Mesendoderm (in vitro differentiated cells): ENCODE data around the gene DNAI7.

ENCODE experiments used
- DNase-seq: peaks from one replicate; pipeline ENCODE4 v3.0.0; 2013
- H2AK5ac ChIP-seq: 2 replicates; pipeline ENCODE4 v1.6.1; 2013; ENCODE audit warnings: low read length, inconsistent platforms
- H2BK120ac ChIP-seq: 2 replicates; pipeline ENCODE4 v1.6.1; 2013; ENCODE audit warnings: low read depth, mild to moderate bottlenecking, low read length, moderate library complexity, mixed read lengths
- H2BK15ac ChIP-seq: replicated peaks from 2 replicates; pipeline ENCODE4 v1.6.1; 2013; ENCODE audit warnings: low read depth, mild to moderate bottlenecking, moderate library complexity
- H2BK5ac ChIP-seq: 2 replicates; pipeline ENCODE4 v1.6.1; 2013; ENCODE audit warnings: low read length, inconsistent platforms
- H3K18ac ChIP-seq: 2 replicates; pipeline ENCODE4 v1.6.1; 2013; ENCODE audit warnings: mild to moderate bottlenecking, low read length, mixed read lengths
- H3K23ac ChIP-seq: one replicate; pipeline ENCODE4 v1.6.1; 2013; ENCODE audit warnings: low read length
- H3K27ac ChIP-seq: 2 replicates; pipeline ENCODE4 v1.5.1; 2013; ENCODE audit warnings: low read depth, mild to moderate bottlenecking, inconsistent platforms, low read length, moderate library complexity
- H3K27me3 ChIP-seq: 2 replicates; pipeline ENCODE4 v1.6.1; 2013; ENCODE audit warnings: low read length, control low read depth, mild to moderate bottlenecking, inconsistent platforms; ENCODE audit not compliant: insufficient read depth, poor library complexity
- H3K36me3 ChIP-seq: 2 replicates; pipeline ENCODE4 v1.6.1; 2013; ENCODE audit warnings: low read length, inconsistent platforms; ENCODE audit not compliant: control insufficient read depth, insufficient read depth
- H3K4ac ChIP-seq: one replicate; pipeline ENCODE4 v1.6.1; 2013; ENCODE audit warnings: low read depth, mild to moderate bottlenecking, low read length, moderate library complexity
- H3K4me1 ChIP-seq: 2 replicates; pipeline ENCODE4 v1.6.1; 2013; ENCODE audit warnings: low read depth, low read length, inconsistent platforms; ENCODE audit not compliant: control insufficient read depth
- H3K4me2 ChIP-seq: 2 replicates; pipeline ENCODE4 v1.6.1; 2013; ENCODE audit warnings: low read length
- H3K4me3 ChIP-seq: 2 replicates; pipeline ENCODE4 v1.5.1; 2013; ENCODE audit warnings: mild to moderate bottlenecking, low read length
- H3K56ac ChIP-seq: one replicate; pipeline ENCODE4 v1.6.1; 2013; ENCODE audit warnings: low read length
- H3K79me1 ChIP-seq: 2 replicates; pipeline ENCODE4 v1.6.1; 2013; ENCODE audit warnings: low read length, inconsistent platforms
- H3K79me2 ChIP-seq: 2 replicates; pipeline ENCODE4 v1.6.1; 2013; ENCODE audit warnings: mild to moderate bottlenecking, low read length; ENCODE audit not compliant: control insufficient read depth, insufficient read depth
- H3K9ac ChIP-seq: 2 replicates; pipeline ENCODE4 v1.6.1; 2013; ENCODE audit warnings: low read length, inconsistent platforms
- H4K5ac ChIP-seq: one replicate; pipeline ENCODE4 v1.6.1; 2013; ENCODE audit warnings: low read length
- H4K8ac ChIP-seq: one replicate; pipeline ENCODE4 v1.6.1; 2013; ENCODE audit warnings: low read depth, mild to moderate bottlenecking, control low read depth, low read length, moderate library complexity
- WGBS: extraction: QIAGEN DNeasy Blood & Tissue Kit; methylation state at CpG from one replicate; pipeline ENCODE4 v1.1.7; 2013; ENCODE audit warnings: low lambda C conversion rate, missing lambda C conversion rate; ENCODE audit not compliant: insufficient coverage; ENCODE audit errors: extremely low coverage; 5-methylcytosine and 5-hydroxymethylcytosine counted together

DNAI7 gene

DNA sequence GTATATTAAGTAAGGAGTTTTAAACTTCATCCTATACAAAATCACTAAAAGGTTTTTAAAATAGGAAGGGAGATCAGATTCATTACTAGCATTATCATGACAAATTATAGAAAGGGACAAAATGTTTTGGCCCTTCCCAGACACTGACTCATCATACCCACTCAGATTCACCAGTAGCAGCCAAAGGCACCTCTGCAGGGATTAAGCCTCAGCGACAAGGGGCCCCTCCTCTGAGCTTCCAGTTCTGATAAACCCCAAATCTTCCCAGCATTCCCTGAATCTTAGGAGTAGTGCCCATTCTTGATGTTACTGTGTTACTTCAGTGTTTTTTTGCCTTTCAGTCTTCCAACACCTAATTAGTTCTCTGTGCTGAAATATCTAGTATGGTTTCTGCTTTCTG lies 41.2 kb upstream of the DNAI7 start:
- H3K27ac ChIP-seq, result no peak overlapping the region
- H2BK15ac ChIP-seq, result no peak overlapping the region
- no peak for DNase-seq
- no peak overlapping the region for H3K4me3 ChIP-seq
- H4K8ac ChIP-seq, result no peak overlapping the region
- no peak overlapping the region for H3K23ac ChIP-seq
- H3K79me1 ChIP-seq, result peaks cover 12% of the 10 kb centered on the region
- H2AK5ac ChIP-seq, result no peak overlapping the region
- no peaks in the 10 kb centered on the region for H3K27me3 ChIP-seq
- no CpG with 5 or more reads among the region's 1 CpG for WGBS
- no peak overlapping the region for H3K4me2 ChIP-seq
- no peaks in the 10 kb centered on the region for H3K36me3 ChIP-seq
- H3K4me1 ChIP-seq, result no peaks in the 10 kb centered on the region
- peaks cover 7% of the 10 kb centered on the region for H3K79me2 ChIP-seq
- H3K56ac ChIP-seq, result no peak overlapping the region
- no peak overlapping the region for H3K9ac ChIP-seq
- H3K4ac ChIP-seq, result no peak overlapping the region
- H2BK5ac ChIP-seq, result no peak overlapping the region
- H4K5ac ChIP-seq, result no peak overlapping the region
- no peak overlapping the region for H3K18ac ChIP-seq
- H2BK120ac ChIP-seq, result no peak overlapping the region

DNA sequence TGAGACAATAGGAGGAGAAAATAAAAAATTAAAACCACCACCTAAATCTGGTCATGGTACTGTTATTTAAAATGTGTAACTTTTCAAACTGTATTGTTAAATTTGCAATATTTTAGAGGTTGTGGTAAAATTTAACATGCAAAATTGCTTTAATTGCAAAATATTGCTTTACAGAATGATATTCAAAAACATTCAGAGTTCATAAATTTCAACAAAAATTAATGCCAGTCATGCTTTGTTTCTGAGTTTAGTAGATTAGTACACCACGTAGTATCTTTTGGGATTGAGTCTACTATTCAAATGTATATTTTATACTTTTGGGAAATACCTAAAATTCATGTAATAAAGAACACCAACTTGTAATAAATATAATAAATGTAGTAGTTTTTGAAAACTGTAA lies 18.4 kb upstream of the DNAI7 start:
- H2BK15ac ChIP-seq, result no peak overlapping the region
- no peak overlapping the region for H4K8ac ChIP-seq
- H3K4me2 ChIP-seq, result no peak overlapping the region
- no peak overlapping the region for H3K4me3 ChIP-seq
- H3K27me3 ChIP-seq, result no peaks in the 10 kb centered on the region
- H3K23ac ChIP-seq, result no peak overlapping the region
- H3K4ac ChIP-seq, result no peak overlapping the region
- no peak overlapping the region for H4K5ac ChIP-seq
- H3K18ac ChIP-seq, result no peak overlapping the region
- no peak overlapping the region for H3K27ac ChIP-seq
- H3K79me2 ChIP-seq, result no peaks in the 10 kb centered on the region
- H3K36me3 ChIP-seq, result no peaks in the 10 kb centered on the region
- no peak overlapping the region for H2BK120ac ChIP-seq
- no peak overlapping the region for H3K56ac ChIP-seq
- H2AK5ac ChIP-seq, result no peak overlapping the region
- H3K9ac ChIP-seq, result no peak overlapping the region
- H3K79me1 ChIP-seq, result no peaks in the 10 kb centered on the region
- H3K4me1 ChIP-seq, result no peaks in the 10 kb centered on the region
- no peak overlapping the region for H2BK5ac ChIP-seq
- no peak for DNase-seq
- no CpG with 5 or more reads among the region's 1 CpG for WGBS

DNA sequence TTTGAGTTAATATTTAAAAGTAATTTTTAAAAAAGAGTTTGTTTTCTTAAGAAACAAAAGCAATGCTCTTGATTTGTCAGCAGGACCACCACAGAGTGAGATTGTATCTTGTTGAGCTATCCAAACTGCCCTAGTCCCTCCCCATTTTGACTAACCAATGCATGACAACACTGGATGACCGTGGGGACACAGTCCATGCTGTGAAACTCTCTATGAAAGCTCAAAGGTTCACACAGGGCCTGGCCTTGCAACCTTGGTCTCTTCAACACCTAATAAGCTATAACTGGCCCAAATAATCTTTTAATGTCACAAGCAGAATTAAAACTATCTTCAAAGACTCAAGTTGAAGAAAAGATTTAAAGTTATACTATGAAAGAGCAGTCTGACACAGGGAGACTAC lies 13.6 kb upstream of the DNAI7 start:
- Histone ChIP-seq H3K27ac (no peak overlapping the region), H3K18ac (no peak overlapping the region), H3K79me1 (no peaks in the 10 kb centered on the region), H4K5ac (no peak overlapping the region), H2BK120ac (no peak overlapping the region), H3K4me3 (no peak overlapping the region), H3K9ac (no peak overlapping the region), H2BK5ac (no peak overlapping the region), H4K8ac (no peak overlapping the region), H3K4me2 (no peak overlapping the region), H3K36me3 (no peaks in the 10 kb centered on the region), H2AK5ac (no peak overlapping the region), H3K4ac (no peak overlapping the region), H3K23ac (no peak overlapping the region), H2BK15ac (no peak overlapping the region), H3K4me1 (no peaks in the 10 kb centered on the region), H3K27me3 (no peaks in the 10 kb centered on the region), H3K79me2 (no peaks in the 10 kb centered on the region), H3K56ac (no peak overlapping the region)
- DNase-seq, result peak; percentile 23
- no CpG with 5 or more reads among the region's 1 CpG for WGBS

DNA sequence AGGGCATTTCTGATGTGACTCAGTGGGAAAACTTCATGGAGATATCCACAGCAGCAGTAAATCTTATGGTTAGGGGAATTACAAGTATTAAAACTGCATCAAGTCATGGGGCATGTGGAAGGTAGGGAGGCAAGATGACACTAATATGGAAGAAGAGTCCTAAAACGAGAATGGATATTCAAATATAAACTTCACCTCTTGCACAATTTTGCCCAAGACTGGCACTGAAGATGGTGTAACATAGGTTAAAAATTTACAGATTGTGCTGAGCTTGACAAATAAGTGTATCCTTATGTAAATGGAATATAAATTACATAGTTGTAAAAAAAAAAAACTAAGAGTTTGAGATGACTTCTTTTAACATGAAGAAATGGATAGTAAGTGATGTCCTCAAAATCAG lies 12.9 kb upstream of the DNAI7 start:
- no peak overlapping the region for H2BK5ac ChIP-seq
- H3K79me2 ChIP-seq, result no peaks in the 10 kb centered on the region
- no peak overlapping the region for H3K4me3 ChIP-seq
- H3K27ac ChIP-seq, result no peak overlapping the region
- no peaks in the 10 kb centered on the region for H3K79me1 ChIP-seq
- no peak overlapping the region for H3K9ac ChIP-seq
- no peak overlapping the region for H3K56ac ChIP-seq
- H3K4ac ChIP-seq, result no peak overlapping the region
- no peaks in the 10 kb centered on the region for H3K4me1 ChIP-seq
- H3K23ac ChIP-seq, result no peak overlapping the region
- DNase-seq, result no peak
- no peaks in the 10 kb centered on the region for H3K36me3 ChIP-seq
- H4K5ac ChIP-seq, result no peak overlapping the region
- no peaks in the 10 kb centered on the region for H3K27me3 ChIP-seq
- H3K4me2 ChIP-seq, result no peak overlapping the region
- no peak overlapping the region for H2AK5ac ChIP-seq
- H4K8ac ChIP-seq, result no peak overlapping the region
- WGBS, result no CpG with 5 or more reads among the region's 1 CpG
- H3K18ac ChIP-seq, result no peak overlapping the region
- no peak overlapping the region for H2BK120ac ChIP-seq
- no peak overlapping the region for H2BK15ac ChIP-seq

DNA sequence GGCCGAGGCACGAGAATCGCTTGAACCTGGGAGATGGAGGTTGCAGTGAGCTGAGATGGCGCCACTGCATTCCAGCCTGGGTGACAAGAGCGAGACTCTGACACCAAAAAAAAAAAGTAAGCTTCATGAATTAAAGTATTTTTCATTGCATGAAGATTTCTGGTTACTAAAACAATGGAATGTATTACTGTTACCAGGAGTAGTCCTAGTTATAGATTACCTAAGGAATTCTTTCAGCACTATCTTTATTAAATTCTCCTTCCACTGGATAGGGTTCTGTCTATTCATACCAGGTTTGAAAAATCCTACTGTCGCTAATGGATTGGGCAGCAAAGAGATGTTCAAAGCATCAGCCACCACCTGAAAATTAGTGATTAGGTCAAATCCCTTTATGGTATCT lies 12.5 kb upstream of the DNAI7 start:
- Histone ChIP-seq H3K4ac (no peak overlapping the region), H3K9ac (no peak overlapping the region), H3K23ac (no peak overlapping the region)

DNA sequence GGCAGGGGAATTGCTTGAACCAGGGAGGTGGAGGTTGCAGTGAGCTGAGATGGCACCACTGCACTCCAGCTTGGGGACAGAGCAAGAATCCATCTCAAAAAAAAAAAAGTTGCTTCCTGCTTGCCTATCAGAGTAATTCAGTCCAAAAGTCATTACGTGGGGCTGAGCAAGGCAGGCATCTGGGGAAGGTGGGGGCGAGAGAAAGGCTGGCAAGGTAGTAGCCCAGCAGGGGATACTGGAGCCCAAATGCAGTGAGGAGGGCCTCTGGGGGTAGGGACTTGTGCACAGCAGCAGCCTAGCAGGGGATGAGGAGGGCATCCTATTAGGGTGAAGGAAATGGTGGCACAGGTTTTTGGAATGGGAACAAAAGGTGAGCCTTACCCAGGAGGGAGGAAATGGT lies 7.2 kb upstream of the DNAI7 start:
- no peaks in the 10 kb centered on the region for H3K36me3 ChIP-seq
- no peak overlapping the region for H4K5ac ChIP-seq
- H3K4me3 ChIP-seq, result no peak overlapping the region
- H3K79me1 ChIP-seq, result no peaks in the 10 kb centered on the region
- no CpG with 5 or more reads among the region's 2 CpGs for WGBS
- no peak overlapping the region for H3K18ac ChIP-seq
- no peak overlapping the region for H4K8ac ChIP-seq
- H2BK15ac ChIP-seq, result no peak overlapping the region
- no peak overlapping the region for H3K9ac ChIP-seq
- no peak overlapping the region for H2BK5ac ChIP-seq
- H3K23ac ChIP-seq, result no peak overlapping the region
- no peak overlapping the region for H3K56ac ChIP-seq
- H3K4me1 ChIP-seq, result no peaks in the 10 kb centered on the region
- H2AK5ac ChIP-seq, result no peak overlapping the region
- no peak overlapping the region for H3K4ac ChIP-seq
- no peak overlapping the region for H2BK120ac ChIP-seq
- no peaks in the 10 kb centered on the region for H3K79me2 ChIP-seq
- no peak for DNase-seq
- no peak overlapping the region for H3K4me2 ChIP-seq
- no peak overlapping the region for H3K27ac ChIP-seq
- no peaks in the 10 kb centered on the region for H3K27me3 ChIP-seq

More for the DNA sequence above, 12.5 kb upstream of the DNAI7 start:
- WGBS, result no CpG with 5 or more reads among the region's 6 CpGs
- Histone ChIP-seq H2BK5ac (no peak overlapping the region), H4K5ac (no peak overlapping the region), H3K27me3 (no peaks in the 10 kb centered on the region), H3K4me1 (no peaks in the 10 kb centered on the region), H3K4me3 (no peak overlapping the region), H3K36me3 (no peaks in the 10 kb centered on the region), H3K79me1 (no peaks in the 10 kb centered on the region), H2BK15ac (no peak overlapping the region), H3K79me2 (no peaks in the 10 kb centered on the region), H3K18ac (no peak overlapping the region), H4K8ac (no peak overlapping the region), H3K27ac (no peak overlapping the region), H3K4me2 (no peak overlapping the region), H2AK5ac (no peak overlapping the region), H3K56ac (no peak overlapping the region), H2BK120ac (no peak overlapping the region)
- DNase-seq, result no peak
